Pulmonary artery endothelial cell (primary cell): ENCODE measurements around the gene SUFU. TPM values are rescaled to one million over a fixed set of nuclear protein-coding genes. Genes with fewer than 3 reads are reported as not detected.
"Not testable (repeated sequence)": the region's sequence is repeated elsewhere in the genome, so short reads cannot be mapped to it uniquely, and the experiment has no call there.

Source experiments
- DNase-seq: peaks from one replicate; pipeline ENCODE4 v3.0.0-alpha.2; 2011; ENCODE audit warnings: low read depth, low spot score
- total RNA-seq: library from RNA; depleted of rRNA; stranded (reverse); fragments of >200 nt; gene quantifications from 2 replicates; pipeline ENCODE4 v1.2.3, GENCODE V29; 2014

Gene SUFU
- total RNA-seq, 1 donor from 2014 or later = 2.8 TPM

DNA sequence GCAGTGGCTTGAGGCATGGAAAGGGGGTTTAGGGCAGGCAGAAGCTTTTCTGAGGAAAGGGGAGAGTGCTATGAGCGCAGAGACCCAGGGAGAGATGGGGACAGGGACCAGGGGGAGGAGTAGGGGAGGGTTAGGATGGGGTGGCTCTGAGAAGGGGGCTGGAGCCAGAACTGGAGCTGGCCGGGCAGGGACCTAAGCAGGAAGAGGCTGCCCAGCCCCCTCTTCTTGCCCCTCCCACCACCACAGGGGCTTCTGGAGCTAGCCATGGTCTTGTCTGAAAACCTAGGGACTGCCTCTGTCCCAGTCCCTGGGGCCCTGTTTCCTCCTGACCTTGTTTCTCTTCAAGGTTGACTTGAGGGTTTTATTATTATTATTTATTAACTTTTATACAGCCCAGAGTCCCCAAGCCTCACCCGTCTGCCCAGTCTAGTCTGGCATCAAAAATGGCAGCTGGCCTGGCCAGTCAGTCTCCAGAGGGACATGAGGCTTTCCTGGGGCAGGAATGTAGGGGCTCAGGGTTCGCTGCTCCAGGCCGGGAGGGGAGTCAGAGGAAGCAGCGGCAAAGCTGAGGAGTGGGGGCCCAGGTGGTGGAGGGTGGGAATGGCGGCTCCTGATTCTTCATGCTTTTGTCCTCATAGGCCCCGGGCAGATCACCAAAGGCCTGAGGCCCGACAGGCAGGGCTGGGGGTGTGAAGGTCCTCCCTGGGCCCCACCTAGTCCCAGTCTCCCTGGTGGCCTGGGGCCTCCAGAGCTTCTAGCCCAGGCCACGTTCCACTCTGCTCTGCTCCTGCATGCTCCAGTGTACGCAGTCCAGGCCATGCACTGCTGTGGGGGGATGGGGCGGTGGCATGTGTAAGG lies 146.3 kb downstream of the SUFU start:
- no peak for DNase-seq

GRCh38 chr10:102650655-102651454 lies 147.1 kb downstream of the SUFU start:
- DNase-seq = no peak

DNA sequence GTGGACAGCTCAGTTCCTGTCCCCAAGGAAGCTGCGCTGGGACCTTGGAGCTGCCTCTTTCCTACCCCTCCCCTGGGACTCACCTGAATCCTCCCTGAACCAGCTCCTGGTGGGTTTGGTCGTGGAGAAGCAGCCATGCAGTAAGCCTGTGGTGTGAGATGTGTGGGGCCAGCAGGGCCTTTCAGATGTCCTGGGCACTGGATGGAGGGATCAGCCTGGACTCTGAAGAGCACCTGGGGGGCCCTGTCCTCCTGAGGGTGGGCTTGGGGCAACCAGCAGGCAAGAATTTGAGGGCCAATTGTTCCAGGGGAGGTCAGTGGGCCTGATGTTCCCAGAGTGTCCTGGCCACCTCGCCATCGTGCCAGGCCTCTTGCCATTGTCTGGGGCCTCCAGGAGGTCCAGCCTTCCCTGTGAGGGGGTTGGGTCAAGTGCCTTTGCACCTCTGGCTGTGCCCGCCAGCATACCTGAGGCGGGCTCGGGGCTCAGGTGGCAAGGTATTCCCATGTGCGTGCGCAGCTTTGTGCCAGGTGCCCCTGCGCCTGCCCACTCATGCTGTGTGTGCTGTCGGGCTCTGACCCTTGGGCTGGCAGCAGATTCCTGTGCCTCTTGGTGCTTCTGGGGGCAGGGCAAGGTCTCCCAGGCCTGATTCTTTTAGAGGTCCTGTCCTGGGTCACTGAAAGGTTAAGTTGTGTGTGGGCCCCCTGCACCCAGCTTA lies 147.8 kb downstream of the SUFU start:
- DNase-seq = no peak

DNA sequence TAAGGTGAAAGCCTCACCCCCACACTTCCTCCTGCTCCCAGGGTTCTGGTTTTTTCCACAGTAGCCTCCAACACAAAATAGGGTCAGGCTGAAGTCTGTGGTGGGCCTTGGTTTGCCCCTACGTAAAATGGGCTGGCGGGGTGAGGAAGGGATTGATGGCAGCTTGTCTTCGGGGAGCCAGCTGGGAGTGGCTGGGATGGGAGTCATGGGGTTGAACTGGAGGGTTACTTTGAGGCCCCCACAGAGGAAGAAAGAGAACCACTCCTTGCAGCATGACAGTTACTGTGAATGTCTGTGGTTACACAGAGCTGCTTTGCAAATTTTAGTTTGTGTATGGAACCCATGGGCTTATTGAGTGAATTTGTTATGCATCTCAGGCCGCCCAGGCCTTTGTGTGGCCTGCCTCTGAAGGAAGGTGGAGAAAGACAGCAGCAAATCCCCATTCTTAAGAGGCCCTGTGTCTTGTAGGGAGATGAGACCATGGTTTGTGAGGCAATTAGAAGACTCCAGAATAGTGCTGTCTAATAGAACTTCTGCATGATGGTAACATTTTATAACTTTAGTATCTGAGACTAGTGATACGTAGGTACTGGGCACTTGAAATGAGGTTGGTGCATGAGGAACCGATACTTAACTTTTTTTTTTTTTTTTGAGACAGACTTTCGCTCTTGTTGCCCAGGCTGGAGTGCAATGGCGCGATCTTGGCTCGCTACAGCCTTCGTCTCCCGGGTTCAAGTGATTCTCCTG lies 148.6 kb downstream of the SUFU start:
- no peak for DNase-seq

- DNase-seq = no peak
Observed at GRCh38 chr10:102653060-102653459, 149.3 kb downstream of the SUFU start.

GRCh38 chr10:102654566-102654965 lies 150.8 kb downstream of the SUFU start:
- DNase-seq = no peak

DNA sequence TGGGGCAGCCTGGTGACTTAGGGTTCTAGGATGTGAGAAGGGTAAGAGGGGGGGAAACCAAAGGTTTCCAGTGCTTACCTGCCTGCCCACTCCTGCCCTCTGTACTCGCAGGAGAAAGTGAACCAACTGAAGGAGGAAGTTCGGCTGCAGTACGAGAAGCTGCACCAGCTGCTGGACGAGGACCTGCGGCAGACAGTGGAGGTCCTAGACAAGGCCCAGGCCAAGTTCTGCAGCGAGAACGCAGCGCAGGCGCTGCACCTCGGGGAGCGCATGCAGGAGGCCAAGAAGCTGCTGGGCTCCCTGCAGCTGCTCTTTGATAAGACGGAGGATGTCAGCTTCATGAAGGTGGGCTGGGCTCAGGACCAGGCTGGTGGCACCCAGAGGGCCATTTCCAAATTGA lies 151.2 kb downstream of the SUFU start:
- no peak for DNase-seq

DNA sequence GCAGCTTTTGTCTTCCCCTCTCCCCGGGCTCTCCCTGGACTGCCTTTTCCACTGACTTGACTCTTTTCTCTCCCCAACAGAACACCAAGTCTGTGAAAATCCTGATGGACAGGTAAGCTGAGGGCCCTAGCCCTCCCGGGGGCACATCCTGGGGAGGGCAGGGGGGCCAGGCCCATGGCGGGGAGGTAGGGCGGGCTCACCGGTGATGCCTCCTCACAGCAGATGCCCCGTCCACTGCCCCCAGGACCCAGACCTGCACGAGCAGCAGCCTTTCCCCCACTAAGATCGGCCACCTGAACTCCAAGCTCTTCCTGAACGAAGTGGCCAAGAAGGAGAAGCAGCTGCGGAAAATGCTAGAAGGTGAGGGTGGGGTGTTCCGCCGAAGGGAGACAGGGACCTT lies 152.3 kb downstream of the SUFU start:
- no peak for DNase-seq

- no peak for DNase-seq
Observed at GRCh38 chr10:102656791-102657371, 153.1 kb downstream of the SUFU start.

DNA sequence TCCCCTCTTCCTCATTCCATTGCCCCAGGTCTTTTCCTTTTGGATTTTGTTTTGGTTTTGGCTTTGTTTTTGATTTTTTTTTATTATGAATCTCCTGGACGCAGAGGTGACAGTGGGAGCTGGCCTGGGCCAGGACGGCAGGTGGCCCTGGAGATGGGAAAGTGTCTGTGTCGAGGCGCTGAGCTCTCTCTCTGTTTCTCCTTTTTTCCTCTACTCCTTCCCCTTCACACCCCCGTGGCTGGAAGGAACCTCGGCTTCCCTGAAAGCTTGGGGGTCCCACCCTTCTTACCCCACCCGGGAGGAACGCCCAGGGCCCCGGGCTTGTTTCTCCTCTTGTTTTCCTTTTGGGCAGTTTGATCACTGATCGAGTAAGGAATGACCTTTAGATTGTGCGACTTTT lies 153.7 kb downstream of the SUFU start:
- DNase-seq = no peak

GRCh38 chr10:102657984-102658724 lies 154.4 kb downstream of the SUFU start:
- no peak for DNase-seq

GRCh38 chr10:102658802-102659201 lies 155.0 kb downstream of the SUFU start:
- DNase-seq = no peak

DNA sequence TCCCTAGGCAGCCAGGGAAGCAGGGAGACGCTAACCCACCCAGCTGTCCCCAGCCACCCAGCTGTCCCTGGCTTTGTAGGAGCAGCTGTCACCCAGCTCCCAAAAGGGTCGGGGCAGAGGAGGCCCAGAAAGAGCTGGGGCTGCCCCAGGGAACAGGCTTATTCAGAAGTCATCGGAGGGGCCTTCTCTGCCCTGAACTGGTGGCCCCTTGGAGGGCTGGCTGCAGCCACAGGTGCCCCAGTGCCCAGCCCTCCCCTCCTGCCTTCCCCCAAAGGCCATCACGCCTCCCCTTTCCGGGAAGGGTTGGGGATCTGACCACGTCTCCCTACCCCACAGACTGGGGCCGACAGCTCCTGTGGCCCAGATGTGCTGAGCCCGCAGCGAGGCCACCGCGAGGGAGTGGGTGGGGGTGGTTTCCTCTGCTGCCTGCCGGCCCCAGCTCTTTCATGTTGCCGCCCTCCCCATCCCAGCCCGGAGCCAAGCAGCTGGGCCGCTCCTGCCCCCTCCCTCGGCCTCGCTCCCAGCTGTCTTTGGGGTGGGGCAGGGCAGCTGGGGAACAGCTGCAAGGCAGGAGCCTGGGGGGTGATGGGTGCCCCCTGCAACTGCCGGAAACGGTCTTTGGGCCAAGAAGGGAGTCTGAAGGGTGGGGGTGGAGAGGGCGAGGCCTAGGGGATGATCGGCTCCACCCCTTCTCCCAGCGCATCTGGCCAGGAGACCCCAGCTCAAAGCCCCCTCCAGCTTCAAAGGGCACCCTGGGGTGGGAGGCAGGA lies 157.3 kb downstream of the SUFU start:
- DNase-seq = no peak

- DNase-seq = no peak
Observed at GRCh38 chr10:102661658-102662028, 157.9 kb downstream of the SUFU start.

- DNase-seq = no peak
Observed at GRCh38 chr10:102665904-102666509, 162.2 kb downstream of the SUFU start.

DNA sequence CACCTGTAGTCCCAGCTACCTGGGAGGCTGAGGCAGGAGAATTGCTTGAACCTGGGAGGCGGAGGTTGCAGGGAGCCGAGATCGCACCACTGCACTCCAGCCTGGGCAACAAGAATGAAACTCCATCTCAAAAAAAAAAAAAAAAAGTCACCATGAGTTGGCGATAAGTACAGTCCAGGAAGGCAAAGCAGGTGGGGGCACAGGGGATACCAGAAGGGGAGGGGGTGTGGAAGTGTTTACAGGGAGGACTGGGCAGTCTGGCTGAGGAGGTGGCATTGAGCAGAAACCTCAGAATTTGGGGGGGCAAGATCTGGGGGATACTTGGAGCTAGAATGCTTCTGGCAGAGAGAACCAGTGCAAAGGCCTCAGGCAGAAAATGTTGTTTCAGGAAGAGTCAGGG lies 163.6 kb downstream of the SUFU start:
- DNase-seq = not testable (repeated sequence)

- DNase-seq = no peak
Observed at GRCh38 chr10:102668326-102669107, 164.7 kb downstream of the SUFU start.
